ENCODE results near the gene ZYG11A.

- TF ChIP-seq JUNB (CRISPR knock-in tag; IDR thresholded peaks at IDR 0.05; ENCODE audit: borderline replicate concordance) (no peak), PRDM4 (CRISPR knock-in tag; IDR thresholded peaks at IDR 0.05; ENCODE audit: borderline replicate concordance) (no peak), ARID2 (CRISPR knock-in tag; IDR thresholded peaks at IDR 0.05; ENCODE audit: borderline replicate concordance) (no peak), ZNF639 (CRISPR knock-in tag; conservative IDR thresholded peaks at IDR 0.05) (no peak), GPN1 (CRISPR knock-in tag; IDR thresholded peaks at IDR 0.05; ENCODE audit: borderline replicate concordance) (no peak)
Measured at GRCh38 chr1:52848423-52848822, 5.9 kb downstream of the ZYG11A start.

All from HepG2 (cell line).